ENCODE results near the gene NQO2.

The NQO2 gene

GRCh38 chr6:3016473-3017280, 17.0 kb downstream of the NQO2 start:
- Histone ChIP-seq H3K4me3 (ENCODE audit: low read depth, low read length, poor library complexity, severe bottlenecking) (no peak overlapping the region), H2AFZ (ENCODE audit: low read length) (no peak overlapping the region), H3F3A (ENCODE audit: insufficient read depth, low read length) (0 out of 2 replicates have a peak, but pooled peaks cover 10% of the 10 kb centered on the region), H3K9ac (ENCODE audit: low read length) (no peak overlapping the region), H3K4me2 (ENCODE audit: low read length) (no peak overlapping the region), H3K79me2 (ENCODE audit: insufficient read depth, low read length) (no peaks in the 10 kb centered on the region), H4K20me1 (ENCODE audit: insufficient read depth, low read length) (no peaks in the 10 kb centered on the region), H3K4me1 (ENCODE audit: insufficient read depth, low read length, severe bottlenecking) (peaks cover 2% of the 10 kb centered on the region), H3K36me3 (ENCODE audit: insufficient read depth, low read length) (peaks cover 61% of the 10 kb centered on the region), H3K9me2 (ENCODE audit: low read depth, low read length) (no peaks in the 10 kb centered on the region), H3K27me3 (ENCODE audit: insufficient read depth, low read length) (no peaks in the 10 kb centered on the region), H3K9me3 (ENCODE audit: low read length) (peaks cover 10% of the 10 kb centered on the region; the same call in 1 of the 2 replicates), H3K27ac (ENCODE audit: low read depth, low read length, poor library complexity, severe bottlenecking) (no peak overlapping the region)
- no peak for TF ChIP-seq CTCF (IDR thresholded peaks at IDR 0.05; ENCODE audit: low read length)
- no peak for TF ChIP-seq EZH2 (IDR thresholded peaks at IDR 0.05; ENCODE audit: borderline replicate concordance, low read length)

- no peak overlapping the region for H3K9ac ChIP-seq (ENCODE audit: low read length)
- H3K9me2 ChIP-seq (ENCODE audit: low read depth, low read length) = no peaks in the 10 kb centered on the region
- H3K36me3 ChIP-seq (ENCODE audit: insufficient read depth, low read length) = peaks cover 61% of the 10 kb centered on the region
- no peaks in the 10 kb centered on the region for H3K27me3 ChIP-seq (ENCODE audit: insufficient read depth, low read length)
- H3K4me1 ChIP-seq (ENCODE audit: insufficient read depth, low read length, severe bottlenecking) = peaks cover 8% of the 10 kb centered on the region
- H3K4me2 ChIP-seq (ENCODE audit: low read length) = no peak overlapping the region
- no peak overlapping the region for H2AFZ ChIP-seq (ENCODE audit: low read length)
- H3K79me2 ChIP-seq (ENCODE audit: insufficient read depth, low read length) = peaks cover 3% of the 10 kb centered on the region
- no peak overlapping the region for H3K27ac ChIP-seq (ENCODE audit: low read depth, low read length, poor library complexity, severe bottlenecking)
- H4K20me1 ChIP-seq (ENCODE audit: insufficient read depth, low read length) = no peaks in the 10 kb centered on the region
- no peak overlapping the region for H3K4me3 ChIP-seq (ENCODE audit: low read depth, low read length, poor library complexity, severe bottlenecking)
- TF ChIP-seq EZH2 (IDR thresholded peaks at IDR 0.05; ENCODE audit: borderline replicate concordance, low read length) = no peak
- no peak for TF ChIP-seq CTCF (IDR thresholded peaks at IDR 0.05; ENCODE audit: low read length)
- 0 out of 2 replicates have a peak, but pooled peaks cover 10% of the 10 kb centered on the region for H3F3A ChIP-seq (ENCODE audit: insufficient read depth, low read length)
- peaks cover 4% of the 10 kb centered on the region; the same call in 1 of the 2 replicates for H3K9me3 ChIP-seq (ENCODE audit: low read length)
Measured at GRCh38 chr6:3017304-3017703, 17.6 kb downstream of the NQO2 start.

- TF ChIP-seq EZH2 (IDR thresholded peaks at IDR 0.05; ENCODE audit: borderline replicate concordance, low read length) (no peak), CTCF (IDR thresholded peaks at IDR 0.05; ENCODE audit: low read length) (no peak)
- Histone ChIP-seq H3K4me2 (ENCODE audit: low read length) (no peak overlapping the region), H3K4me3 (ENCODE audit: low read depth, low read length, poor library complexity, severe bottlenecking) (no peak overlapping the region), H3K36me3 (ENCODE audit: insufficient read depth, low read length) (peaks cover 56% of the 10 kb centered on the region), H3K27ac (ENCODE audit: low read depth, low read length, poor library complexity, severe bottlenecking) (no peak overlapping the region), H4K20me1 (ENCODE audit: insufficient read depth, low read length) (no peaks in the 10 kb centered on the region), H3K79me2 (ENCODE audit: insufficient read depth, low read length) (peaks cover 16% of the 10 kb centered on the region), H3F3A (ENCODE audit: insufficient read depth, low read length) (0 out of 2 replicates have a peak, but pooled peaks cover 10% of the 10 kb centered on the region), H2AFZ (ENCODE audit: low read length) (no peak overlapping the region), H3K27me3 (ENCODE audit: insufficient read depth, low read length) (no peaks in the 10 kb centered on the region), H3K4me1 (ENCODE audit: insufficient read depth, low read length, severe bottlenecking) (peaks cover 18% of the 10 kb centered on the region), H3K9me2 (ENCODE audit: low read depth, low read length) (no peaks in the 10 kb centered on the region), H3K9ac (ENCODE audit: low read length) (no peak overlapping the region), H3K9me3 (ENCODE audit: low read length) (no peaks in the 10 kb centered on the region)
Measured at GRCh38 chr6:3019065-3019464, 19.4 kb downstream of the NQO2 start.
